22Rv1 (cell line): ENCODE data around the gene EPN2.

Experiments
- H3K27ac ChIP-seq: fragments of 450-650 bp; 2 replicates; pipeline ENCODE4 v1.5.1; 2017
- CTCF ChIP-seq: fragments of 450-650 bp; IDR thresholded peaks from 2 replicates; pipeline ENCODE4 v1.5.1; 2017; ENCODE audit warnings: mild to moderate bottlenecking
- ZFX ChIP-seq: fragments of 450-650 bp; IDR thresholded peaks from 2 replicates; pipeline ENCODE4 v1.6.1; 2017; ENCODE audit warnings: antibody characterized with exemption, borderline replicate concordance

Gene EPN2

DNA sequence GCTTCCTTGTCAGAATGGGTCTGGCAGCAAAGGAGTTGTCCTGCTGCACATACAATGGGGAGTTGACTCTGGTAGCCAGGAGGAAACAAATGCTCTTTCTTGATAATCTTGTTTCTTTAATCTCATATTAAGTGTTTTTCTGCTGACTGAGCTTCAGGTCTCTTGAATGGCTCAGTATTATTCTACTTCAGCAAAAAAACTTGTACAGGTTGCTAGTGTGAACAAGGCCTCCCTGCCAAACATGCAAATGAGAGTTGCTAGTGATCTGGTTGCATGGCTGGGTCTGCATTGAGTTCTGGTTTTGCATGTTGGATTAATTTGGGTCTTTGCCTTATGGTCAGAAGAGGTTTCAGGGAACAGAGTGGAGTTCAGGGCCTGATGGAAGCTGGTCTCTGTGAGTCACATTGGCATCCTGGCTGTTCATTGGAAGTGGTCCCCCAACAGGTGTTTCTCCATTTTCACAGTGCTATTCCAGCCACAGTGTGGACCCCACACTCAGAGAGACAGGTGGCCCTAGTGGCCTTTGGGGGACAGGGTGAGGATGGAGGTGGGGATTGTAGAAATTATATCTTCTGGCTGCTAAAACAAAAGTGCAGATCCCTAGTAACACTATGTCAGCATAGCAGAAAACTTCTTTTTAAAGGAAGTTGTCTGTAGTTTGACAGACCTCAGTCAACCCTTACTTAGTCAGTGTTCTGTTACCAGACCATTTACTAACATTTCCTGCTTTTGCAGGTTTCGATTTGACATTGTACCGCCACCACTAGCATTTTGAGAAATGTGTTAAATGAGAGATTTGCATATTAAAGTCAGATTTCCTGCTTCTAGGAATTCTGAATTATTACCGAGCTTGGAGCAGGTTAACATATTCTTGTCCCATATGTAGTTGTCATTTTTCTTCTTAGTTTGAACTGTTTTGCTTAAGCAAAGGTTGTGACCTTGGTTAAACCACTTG, 47.1 kb downstream of the EPN2 start:
- H3K27ac ChIP-seq, result no peak overlapping the region
- no peak for TF ChIP-seq CTCF
- TF ChIP-seq ZFX, result no peak

DNA sequence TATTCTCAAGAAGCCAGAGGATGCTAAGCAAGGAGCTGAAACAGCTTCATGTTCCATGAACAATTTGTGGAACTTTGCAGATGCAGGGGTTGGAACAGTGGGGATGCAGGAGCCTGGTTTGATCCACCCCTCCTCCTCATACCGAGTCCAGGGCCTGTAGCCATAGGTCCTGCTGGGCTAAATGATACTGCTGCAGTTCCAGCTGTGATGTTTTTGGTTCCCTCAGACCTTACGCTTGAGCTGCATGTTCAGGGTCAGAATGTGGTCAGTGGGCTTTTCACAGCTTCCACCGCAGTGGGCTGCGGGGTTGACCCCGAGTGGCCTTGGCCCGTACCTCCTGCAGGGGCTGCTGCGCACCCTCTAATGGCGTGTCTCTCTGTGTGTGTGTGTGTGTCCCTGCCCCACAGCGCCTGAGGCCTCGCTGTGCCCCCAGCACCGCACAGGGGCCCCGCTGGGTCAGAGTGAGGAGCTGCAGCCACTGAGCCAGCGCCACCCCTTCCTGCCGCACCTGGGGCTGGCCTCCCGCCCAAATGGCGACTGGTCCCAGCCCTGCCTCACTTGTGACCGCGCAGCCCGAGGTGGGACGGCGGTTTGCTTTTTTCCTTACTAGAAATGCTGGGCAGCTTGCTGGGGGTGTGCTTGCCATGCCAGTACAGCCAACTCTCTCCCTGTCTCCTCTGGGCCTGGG, 48.2 kb downstream of the EPN2 start:
- TF ChIP-seq ZFX, result no peak
- no peak for TF ChIP-seq CTCF
- no peak overlapping the region for H3K27ac ChIP-seq

DNA sequence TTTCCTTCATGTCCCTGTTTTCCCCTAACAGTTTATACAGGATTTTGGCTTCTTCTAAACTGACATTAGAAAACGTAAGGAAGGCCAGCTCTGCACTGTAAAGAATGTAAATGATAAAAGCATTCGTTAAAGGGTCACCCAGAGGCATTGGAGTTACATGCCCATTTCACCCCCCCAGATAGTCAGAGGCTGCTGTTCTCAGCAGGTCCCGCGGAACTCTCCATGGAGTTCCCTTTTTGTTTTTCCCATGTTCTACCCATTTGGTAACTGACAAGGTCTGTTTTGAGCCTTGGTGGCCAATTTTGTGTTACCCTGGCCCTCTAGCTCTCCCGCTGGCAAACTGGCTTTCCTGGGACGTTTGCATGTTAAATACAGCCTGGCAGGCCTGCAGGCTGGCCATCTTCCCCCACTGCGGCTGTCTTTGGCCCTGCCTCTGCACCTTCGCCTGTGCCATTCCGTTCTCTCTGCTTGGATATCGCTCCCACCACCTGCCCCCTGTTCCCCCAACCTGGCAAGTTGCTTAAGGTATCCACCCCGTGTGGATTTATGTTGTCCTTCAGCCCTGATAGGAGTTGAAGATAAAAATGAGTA, 49.7 kb downstream of the EPN2 start:
- no peak overlapping the region for H3K27ac ChIP-seq
- TF ChIP-seq ZFX, result no peak
- TF ChIP-seq CTCF, result no peak

DNA sequence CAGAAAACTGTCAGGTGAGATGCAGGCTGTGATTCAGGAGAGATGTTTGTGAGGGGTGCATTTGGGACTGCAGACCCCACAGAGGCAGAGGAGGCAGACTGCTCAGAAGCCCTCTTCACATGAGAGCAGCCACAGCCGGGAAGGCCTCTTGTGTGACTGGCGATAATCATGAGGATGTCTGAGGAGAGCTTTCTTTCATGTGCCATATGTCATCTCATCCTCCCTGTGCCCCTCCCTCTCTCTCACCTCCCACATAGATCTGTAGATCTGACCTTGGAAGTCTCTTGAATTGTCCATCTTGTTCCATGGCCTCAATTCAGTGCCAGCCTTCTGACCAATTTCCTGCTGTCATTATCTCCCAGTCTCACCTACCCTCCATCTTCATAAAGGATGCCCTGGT, 50.5 kb downstream of the EPN2 start:
- H3K27ac ChIP-seq, result no peak overlapping the region
- no peak for TF ChIP-seq CTCF
- no peak for TF ChIP-seq ZFX

DNA sequence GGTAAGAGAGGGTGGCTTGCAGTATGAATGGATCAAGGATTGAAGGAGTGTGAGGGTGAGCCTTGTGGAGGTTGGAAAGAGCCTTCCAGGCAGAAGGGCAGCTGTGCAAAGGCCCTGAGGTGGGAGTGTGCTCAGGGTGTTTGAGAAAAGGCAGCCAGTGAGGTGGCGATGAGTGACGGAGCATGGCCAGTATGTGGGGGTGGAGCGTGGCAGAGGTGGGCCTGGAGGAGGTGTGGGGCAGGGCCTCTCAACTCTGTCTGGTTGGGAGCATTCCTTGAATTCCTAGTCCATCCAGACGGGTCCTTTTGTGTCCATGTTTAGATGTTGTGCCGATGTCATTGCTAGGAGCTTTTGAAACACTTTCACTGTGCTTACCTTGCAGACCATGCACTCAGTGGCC, 51.3 kb downstream of the EPN2 start:
- H3K27ac ChIP-seq, result no peak overlapping the region
- no peak for TF ChIP-seq ZFX
- no peak for TF ChIP-seq CTCF

DNA sequence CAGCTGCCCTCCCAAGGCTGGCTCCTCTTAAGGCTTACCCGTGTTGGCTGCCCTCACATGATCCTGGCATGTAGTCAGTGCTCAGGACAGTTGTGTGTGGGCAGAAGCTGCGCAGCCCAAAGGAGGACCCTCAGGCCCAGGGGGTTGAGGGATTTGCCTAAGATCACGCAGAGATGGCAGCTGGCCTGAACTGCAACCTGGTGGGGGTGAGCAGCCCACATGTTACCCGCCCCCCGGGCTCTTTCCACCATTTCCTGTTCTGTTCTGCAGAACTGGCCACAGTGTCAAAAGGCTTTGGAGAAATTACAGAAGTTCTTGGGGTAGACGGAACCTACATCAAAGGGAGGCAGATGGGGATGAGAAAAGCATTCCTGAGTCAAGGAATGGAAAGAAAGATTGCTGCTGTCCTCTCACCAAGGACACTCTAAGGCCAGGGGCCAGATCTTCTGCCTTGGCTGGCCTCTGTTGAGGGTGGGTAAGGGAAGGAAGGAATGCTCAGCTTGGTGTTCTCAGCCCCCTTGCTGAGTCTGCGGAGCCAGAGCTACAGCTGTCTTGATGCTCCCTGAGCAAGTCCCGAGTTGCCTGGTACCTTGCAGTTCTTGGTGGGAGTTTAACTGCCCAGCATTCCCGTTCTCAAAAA, 53.0 kb downstream of the EPN2 start:
- TF ChIP-seq CTCF, result no peak
- no peak overlapping the region for H3K27ac ChIP-seq
